ENCODE data around the gene TRAPPC13. TPM values are rescaled to one million over a fixed set of nuclear protein-coding genes. Genes with fewer than 3 reads are reported as not detected.

Gene TRAPPC13
- total and polyA plus RNA-seq, 2 donors (not counting 1 experiment from before 2014, with no cell fraction given), result 10.6 to 18.8 TPM

DNA sequence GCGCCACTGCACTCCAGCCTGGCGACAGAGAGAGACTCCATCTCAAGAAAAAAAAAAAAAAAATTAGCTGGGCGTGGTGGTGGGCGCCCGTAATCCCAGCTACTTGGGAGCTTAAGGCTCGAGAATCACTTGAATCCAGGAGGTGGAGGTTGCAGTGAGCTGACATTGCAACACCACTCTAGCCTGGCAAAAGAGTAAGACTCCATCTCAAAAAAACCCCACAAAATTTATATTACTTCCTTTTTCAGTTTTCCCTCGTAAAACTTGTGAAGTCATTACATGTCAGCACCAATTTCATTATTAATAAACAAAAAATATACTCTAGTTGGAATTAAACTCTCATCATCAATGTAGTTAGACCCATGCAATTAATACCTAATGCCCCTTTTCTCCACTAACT lies 43.9 kb downstream of the TRAPPC13 start:
- ATAC-seq (ENCODE audit: low read depth) (no peak), DNase-seq (no peak)
- no peak for TF ChIP-seq EZH2 (IDR thresholded peaks at IDR 0.05; ENCODE audit: borderline replicate concordance, insufficient read depth, low read depth, low read length, poor library complexity, severe bottlenecking)
- TF ChIP-seq, protein P1, sequence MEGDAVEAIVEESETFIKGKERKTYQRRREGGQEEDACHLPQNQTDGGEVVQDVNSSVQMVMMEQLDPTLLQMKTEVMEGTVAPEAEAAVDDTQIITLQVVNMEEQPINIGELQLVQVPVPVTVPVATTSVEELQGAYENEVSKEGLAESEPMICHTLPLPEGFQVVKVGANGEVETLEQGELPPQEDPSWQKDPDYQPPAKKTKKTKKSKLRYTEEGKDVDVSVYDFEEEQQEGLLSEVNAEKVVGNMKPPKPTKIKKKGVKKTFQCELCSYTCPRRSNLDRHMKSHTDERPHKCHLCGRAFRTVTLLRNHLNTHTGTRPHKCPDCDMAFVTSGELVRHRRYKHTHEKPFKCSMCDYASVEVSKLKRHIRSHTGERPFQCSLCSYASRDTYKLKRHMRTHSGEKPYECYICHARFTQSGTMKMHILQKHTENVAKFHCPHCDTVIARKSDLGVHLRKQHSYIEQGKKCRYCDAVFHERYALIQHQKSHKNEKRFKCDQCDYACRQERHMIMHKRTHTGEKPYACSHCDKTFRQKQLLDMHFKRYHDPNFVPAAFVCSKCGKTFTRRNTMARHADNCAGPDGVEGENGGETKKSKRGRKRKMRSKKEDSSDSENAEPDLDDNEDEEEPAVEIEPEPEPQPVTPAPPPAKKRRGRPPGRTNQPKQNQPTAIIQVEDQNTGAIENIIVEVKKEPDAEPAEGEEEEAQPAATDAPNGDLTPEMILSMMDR (IDR thresholded peaks at IDR 0.05), result no peak
- no peak overlapping the region for H3K27ac Mint-ChIP-seq
- Histone ChIP-seq H3K4me2 (replicated peaks; ENCODE audit: low read depth, low read length, poor library complexity, severe bottlenecking) (no peak overlapping the region), H3K9me3 (ENCODE audit: control extremely low read depth in 1 of 3, control insufficient read depth in 2 of 3, insufficient read depth in 1 of 3, low read length in 2 of 3) (no peaks in the 10 kb centered on the region), H4K20me1 (ENCODE audit: control insufficient read depth, insufficient read depth, low read length, poor library complexity, severe bottlenecking) (no peaks in the 10 kb centered on the region), H3K4me1 (ENCODE audit: control insufficient read depth in 2 of 2, insufficient read depth in 2 of 2, low read length in 2 of 2) (no peaks in the 10 kb centered on the region), H3K27me3 (replicated peaks in 1 of 4; ENCODE audit: control extremely low read depth in 1 of 4, control insufficient read depth in 3 of 4, insufficient read depth in 4 of 4, low read length in 3 of 4) (no peaks in the 10 kb centered on the region), H3K27ac (ENCODE audit: low read length in 2 of 2) (no peak overlapping the region), H3K79me2 (ENCODE audit: control insufficient read depth, insufficient read depth, low read length) (no peaks in the 10 kb centered on the region), H3K36me3 (replicated peaks in 1 of 2; ENCODE audit: control extremely low read depth in 1 of 2, control insufficient read depth in 1 of 2, extremely low read depth in 1 of 2, insufficient read depth in 2 of 2, low read length in 1 of 2) (peaks cover 23 to 39% of the 10 kb centered on the region in 2 experiments), H3K9ac (ENCODE audit: low read length) (no peak overlapping the region), H3K4me3 (ENCODE audit: control extremely low read depth in 1 of 5, extremely low read depth in 1 of 5, insufficient read depth in 1 of 5, low read depth in 2 of 5, low read length in 4 of 5) (no peak overlapping the region), H2AFZ (ENCODE audit: insufficient read depth, low read depth, low read length, poor library complexity, severe bottlenecking) (no peak overlapping the region)
- ChIA-PET POLR2A (no interaction called here), CTCF (no interaction called here)
- H3K4me3 Mint-ChIP-seq, result no peak overlapping the region
- no CpG with 5 or more reads among the region's 7 CpGs for WGBS (ENCODE audit: insufficient coverage)
- H3K9me3 Mint-ChIP-seq (ENCODE audit: insufficient read depth), result no peaks in the 10 kb centered on the region
- H3K27me3 Mint-ChIP-seq, result no peaks in the 10 kb centered on the region
- intact Hi-C loops (cut with micrococcal nuclease), result no loop called here
- H3K4me1 Mint-ChIP-seq, result no peaks in the 10 kb centered on the region

DNA sequence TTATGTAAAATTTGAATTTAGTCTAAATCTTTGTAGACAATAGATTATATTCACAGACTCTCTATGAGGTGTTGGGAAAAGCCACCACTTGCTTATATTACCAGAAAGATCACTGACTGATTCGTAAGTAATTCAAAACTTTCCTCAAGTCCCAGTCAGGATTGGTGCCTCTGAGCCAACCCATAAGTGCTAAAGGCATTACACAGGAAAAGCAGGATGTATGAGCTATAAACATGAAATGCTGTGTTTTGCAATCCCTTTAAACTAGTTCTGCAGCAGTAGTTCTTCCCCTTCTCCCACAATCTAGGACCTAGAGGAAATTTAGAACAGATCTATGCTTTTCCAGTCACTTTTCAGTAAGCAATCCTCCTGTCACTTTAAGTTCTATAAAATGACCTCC lies 48.0 kb downstream of the TRAPPC13 start:
- ATAC-seq (ENCODE audit: low read depth) (no peak), DNase-seq (no peak)
- no peaks in the 10 kb centered on the region for H3K4me1 ChIP-seq (ENCODE audit: control insufficient read depth in 2 of 2, insufficient read depth in 2 of 2, low read length in 2 of 2)
- no CpG with 5 or more reads among the region's 1 CpG for WGBS (ENCODE audit: insufficient coverage)
- no peaks in the 10 kb centered on the region for H3K79me2 ChIP-seq (ENCODE audit: control insufficient read depth, insufficient read depth, low read length)
- POLR2A ChIA-PET, result no interaction called here
- Mint-ChIP-seq H3K9me3 (ENCODE audit: insufficient read depth) (no peaks in the 10 kb centered on the region), H3K27me3 (no peaks in the 10 kb centered on the region), H3K4me3 (no peak overlapping the region), H3K4me1 (no peaks in the 10 kb centered on the region), H3K27ac (no peak overlapping the region)
- CTCF ChIA-PET, result no interaction called here
- H3K9me3 ChIP-seq (ENCODE audit: control extremely low read depth in 1 of 3, control insufficient read depth in 2 of 3, insufficient read depth in 1 of 3, low read length in 2 of 3), result no peaks in the 10 kb centered on the region
- no peak overlapping the region for H3K9ac ChIP-seq (ENCODE audit: low read length)
- peaks cover 17 to 35% of the 10 kb centered on the region in 2 experiments for H3K36me3 ChIP-seq (replicated peaks in 1 of 2; ENCODE audit: control extremely low read depth in 1 of 2, control insufficient read depth in 1 of 2, extremely low read depth in 1 of 2, insufficient read depth in 2 of 2, low read length in 1 of 2)
- no peak overlapping the region for H3K27ac ChIP-seq (ENCODE audit: low read length in 2 of 2)
- no peak overlapping the region for H2AFZ ChIP-seq (ENCODE audit: insufficient read depth, low read depth, low read length, poor library complexity, severe bottlenecking)
- no peaks in the 10 kb centered on the region for H3K27me3 ChIP-seq (replicated peaks in 1 of 4; ENCODE audit: control extremely low read depth in 1 of 4, control insufficient read depth in 3 of 4, insufficient read depth in 4 of 4, low read length in 3 of 4)
- intact Hi-C loops (cut with micrococcal nuclease), result no loop called here
- H3K4me2 ChIP-seq (replicated peaks; ENCODE audit: low read depth, low read length, poor library complexity, severe bottlenecking), result no peak overlapping the region
- H4K20me1 ChIP-seq (ENCODE audit: control insufficient read depth, insufficient read depth, low read length, poor library complexity, severe bottlenecking), result no peaks in the 10 kb centered on the region
- TF ChIP-seq EZH2 (IDR thresholded peaks at IDR 0.05; ENCODE audit: borderline replicate concordance, insufficient read depth, low read depth, low read length, poor library complexity, severe bottlenecking), result no peak
- TF ChIP-seq, protein P1 (IDR thresholded peaks at IDR 0.05), result no peak
- H3K4me3 ChIP-seq (ENCODE audit: control extremely low read depth in 1 of 5, extremely low read depth in 1 of 5, insufficient read depth in 1 of 5, low read depth in 2 of 5, low read length in 4 of 5), result no peak overlapping the region

Data from B cell (primary cell).